ENCODE results near the gene DHX16.

Gene DHX16

GRCh38 chr6:30696432-30696831 lies 23.6 kb upstream of the DHX16 start:
- in situ Hi-C loops (cut with MboI; ENCODE audit: low sequenced_read_pairs) = no loop called here

- in situ Hi-C loops (cut with MboI; ENCODE audit: low sequenced_read_pairs) = no loop called here
These were observed 18.5 kb upstream of the DHX16 start for GRCh38 chr6:30691208-30691847.

- in situ Hi-C loops (cut with MboI; ENCODE audit: low sequenced_read_pairs) = no loop called here
These were observed 17.8 kb upstream of the DHX16 start, which contains the start of gene NRM for GRCh38 chr6:30690403-30691207. Gene NRM (minus strand): TSS chr6:30690984. CDS start chr6:30690974, 10 bp downstream.

GRCh38 chr6:30689985-30690384 lies 17.2 kb upstream of the DHX16 start:
- in situ Hi-C loops (cut with MboI; ENCODE audit: low sequenced_read_pairs) = no loop called here

GRCh38 chr6:30689022-30689865 lies 16.4 kb upstream of the DHX16 start:
- in situ Hi-C loops (cut with MboI; ENCODE audit: low sequenced_read_pairs) = no loop called here

- in situ Hi-C loops (cut with MboI; ENCODE audit: low sequenced_read_pairs) = no loop called here
These were observed 15.8 kb upstream of the DHX16 start for GRCh38 chr6:30688569-30688968.

GRCh38 chr6:30687659-30688431 lies 15.0 kb upstream of the DHX16 start:
- in situ Hi-C loops (cut with MboI; ENCODE audit: low sequenced_read_pairs) = no loop called here

- in situ Hi-C loops (cut with MboI; ENCODE audit: low sequenced_read_pairs) = no loop called here
These were observed 14.3 kb upstream of the DHX16 start for GRCh38 chr6:30686908-30687658.

GRCh38 chr6:30686009-30686907 lies 13.5 kb upstream of the DHX16 start, which contains the start of gene PPP1R18:
Gene PPP1R18 (minus strand): TSS chr6:30686645. CDS start chr6:30686018, 627 bp downstream.
- in situ Hi-C loops (cut with MboI; ENCODE audit: low sequenced_read_pairs) = no loop called here

GRCh38 chr6:30685157-30686008 lies 12.6 kb upstream of the DHX16 start:
- in situ Hi-C loops (cut with MboI; ENCODE audit: low sequenced_read_pairs) = no loop called here

GRCh38 chr6:30684386-30685156 lies 11.8 kb upstream of the DHX16 start:
- in situ Hi-C loops (cut with MboI; ENCODE audit: low sequenced_read_pairs) = no loop called here

- in situ Hi-C loops (cut with MboI; ENCODE audit: low sequenced_read_pairs) = no loop called here
These were observed 11.2 kb upstream of the DHX16 start for GRCh38 chr6:30683980-30684338.

GRCh38 chr6:30683183-30683979 lies 10.6 kb upstream of the DHX16 start:
- in situ Hi-C loops (cut with MboI; ENCODE audit: low sequenced_read_pairs) = no loop called here

GRCh38 chr6:30682143-30683117 lies 9.6 kb upstream of the DHX16 start:
- in situ Hi-C loops (cut with MboI; ENCODE audit: low sequenced_read_pairs) = no loop called here

GRCh38 chr6:30681766-30682142 lies 8.9 kb upstream of the DHX16 start:
- in situ Hi-C loops (cut with MboI; ENCODE audit: low sequenced_read_pairs) = no loop called here

Data from hTERT RPE-1 (cell line).